Activated CD8-positive, alpha-beta memory T cell treated with anti-CD3 and anti-CD28 coated beads, Interleukin-2, amount 50 U/mL, for 1 hour (primary cell): ENCODE data around the gene GALNT9.
"Not testable (repeated sequence)": the region's sequence is repeated elsewhere in the genome, so short reads cannot be mapped to it uniquely, and the experiment has no call there.

Experiments
- DNase-seq: peaks from one replicate; pipeline ENCODE4 v3.0.0-alpha.2; 2020; ENCODE audit errors: extremely low read depth

The GALNT9 gene

DNA sequence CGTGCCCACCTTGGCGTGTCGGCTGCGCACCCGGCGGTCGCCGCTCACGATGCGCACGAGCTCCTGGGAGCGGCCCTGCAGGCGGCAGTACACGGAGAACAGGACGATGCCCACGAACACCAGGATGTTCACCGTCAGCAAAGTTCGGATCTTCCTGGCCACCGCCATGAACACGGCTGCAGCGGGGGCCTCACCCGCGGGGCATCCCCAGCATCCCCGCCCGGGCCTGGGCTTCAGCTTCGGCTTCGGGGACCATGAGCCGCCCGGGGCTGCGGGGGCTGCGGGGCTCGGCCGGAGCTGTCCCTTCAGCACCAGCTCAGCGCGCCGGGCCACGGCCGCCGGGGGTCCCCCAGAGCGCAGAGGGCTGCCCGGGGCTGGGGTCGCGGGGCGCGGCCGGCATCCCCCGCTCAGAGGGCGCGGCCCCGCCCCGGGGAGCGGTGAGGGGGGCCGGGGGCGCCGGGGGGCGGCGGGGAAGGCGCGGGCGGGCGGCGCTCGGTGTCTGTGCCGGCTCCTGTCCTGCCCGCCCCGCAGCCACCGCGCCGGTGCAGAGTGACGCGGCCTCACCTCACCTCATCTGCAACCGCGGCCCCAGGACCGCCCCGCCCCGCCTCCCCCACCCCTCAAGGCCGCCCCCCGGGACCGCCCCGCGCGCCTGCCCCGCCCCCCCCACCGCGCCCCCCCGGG lies at the start of gene GALNT9:
Gene GALNT9, minus strand, starts transcription at position 554 of the 684 bp plus-strand sequence. Its CDS starts 386 bp downstream, at position 168.
- no peak for DNase-seq

DNA sequence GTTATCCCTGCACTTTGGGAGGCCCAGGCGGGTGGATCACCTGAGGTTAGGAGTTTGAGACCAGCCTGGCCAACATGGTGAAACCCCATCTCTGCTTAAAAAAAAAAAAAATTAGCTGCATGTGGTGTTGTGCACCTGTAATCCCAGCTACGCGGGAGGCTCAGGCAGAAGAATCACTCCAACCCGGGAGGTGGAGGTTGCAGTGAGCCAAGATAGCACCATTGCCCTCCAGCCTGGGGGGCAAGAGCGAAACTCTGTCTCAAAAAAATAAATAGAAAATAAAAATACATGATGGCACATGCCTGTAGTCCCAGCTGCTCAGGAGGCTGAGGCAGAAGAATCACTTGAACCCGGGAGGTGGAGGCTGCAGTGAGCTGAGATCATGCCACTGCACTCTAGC lies 49.7 kb upstream of the GALNT9 start:
- not testable (repeated sequence) for DNase-seq

DNA sequence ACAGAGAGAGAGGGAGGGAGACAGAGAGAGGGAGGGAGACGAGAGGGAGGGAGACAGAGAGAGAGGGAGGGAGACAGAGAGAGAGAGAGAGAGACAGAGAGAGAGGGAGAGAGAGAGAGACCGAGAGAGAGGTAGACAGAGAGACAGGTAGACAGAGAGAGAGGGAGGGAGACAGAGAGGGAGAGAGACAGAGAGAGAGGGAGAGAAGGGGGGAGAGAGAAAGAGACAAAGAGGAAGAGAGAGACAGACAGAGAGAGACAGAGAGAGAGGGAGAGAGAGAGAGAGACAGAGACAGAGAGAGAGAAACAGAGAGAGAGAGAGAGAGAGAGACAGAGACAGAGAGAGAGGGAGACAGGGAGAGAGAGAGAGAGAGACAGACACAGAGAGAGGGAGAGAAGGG lies 47.8 kb upstream of the GALNT9 start:
- DNase-seq, result no peak

DNA sequence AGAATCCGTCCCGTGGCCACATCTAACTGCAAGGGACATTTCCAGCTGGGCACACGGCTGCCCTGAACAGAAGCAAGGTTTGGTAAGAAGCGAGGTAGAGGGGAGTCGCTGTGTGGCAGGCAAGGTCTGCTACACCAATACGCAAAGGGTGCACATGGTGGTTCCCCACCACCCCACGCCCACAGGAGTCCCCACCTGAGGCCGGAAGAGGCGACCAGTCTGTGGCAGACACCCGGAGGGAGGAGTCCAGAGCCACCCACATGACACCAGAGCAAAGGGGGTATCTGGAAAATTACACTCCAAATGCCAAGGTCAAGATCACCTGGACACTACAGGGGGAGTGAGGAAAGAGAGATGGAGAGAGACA lies 47.1 kb upstream of the GALNT9 start:
- no peak for DNase-seq

DNA sequence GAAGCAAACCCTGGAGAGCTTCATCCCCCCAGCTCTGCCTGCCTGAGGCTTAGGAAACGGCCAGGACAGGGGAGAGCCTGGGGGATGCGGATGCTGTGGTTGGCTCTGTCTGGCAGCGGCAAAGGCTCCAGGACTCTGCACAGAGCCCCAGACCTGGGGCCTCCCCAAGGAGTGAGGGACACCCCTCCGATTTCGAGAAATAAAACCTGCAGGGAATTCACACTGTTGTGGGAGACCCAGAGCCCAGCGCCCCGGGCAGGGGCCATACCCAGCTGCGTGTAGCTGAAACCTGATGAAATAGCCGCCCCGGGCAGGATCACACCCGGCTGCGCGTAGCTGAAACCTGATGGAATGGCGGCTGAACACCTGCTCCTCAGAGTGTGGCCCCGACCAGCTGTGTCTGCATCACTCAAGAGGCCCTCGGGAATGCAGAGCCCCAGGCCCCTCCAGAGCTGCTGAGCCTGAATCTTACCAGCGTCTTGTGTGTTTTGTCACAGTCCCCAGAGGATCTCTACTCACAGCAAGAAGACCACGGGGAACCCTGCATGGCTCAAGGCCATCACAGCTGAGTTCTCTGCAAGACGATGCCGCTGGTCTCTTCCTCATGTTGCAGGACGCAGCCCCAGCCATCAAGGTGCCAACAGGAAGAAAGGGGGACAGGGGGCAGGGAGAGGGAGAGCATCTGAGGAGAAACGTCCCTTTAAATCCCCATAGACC lies 46.5 kb upstream of the GALNT9 start:
- DNase-seq, result no peak

DNA sequence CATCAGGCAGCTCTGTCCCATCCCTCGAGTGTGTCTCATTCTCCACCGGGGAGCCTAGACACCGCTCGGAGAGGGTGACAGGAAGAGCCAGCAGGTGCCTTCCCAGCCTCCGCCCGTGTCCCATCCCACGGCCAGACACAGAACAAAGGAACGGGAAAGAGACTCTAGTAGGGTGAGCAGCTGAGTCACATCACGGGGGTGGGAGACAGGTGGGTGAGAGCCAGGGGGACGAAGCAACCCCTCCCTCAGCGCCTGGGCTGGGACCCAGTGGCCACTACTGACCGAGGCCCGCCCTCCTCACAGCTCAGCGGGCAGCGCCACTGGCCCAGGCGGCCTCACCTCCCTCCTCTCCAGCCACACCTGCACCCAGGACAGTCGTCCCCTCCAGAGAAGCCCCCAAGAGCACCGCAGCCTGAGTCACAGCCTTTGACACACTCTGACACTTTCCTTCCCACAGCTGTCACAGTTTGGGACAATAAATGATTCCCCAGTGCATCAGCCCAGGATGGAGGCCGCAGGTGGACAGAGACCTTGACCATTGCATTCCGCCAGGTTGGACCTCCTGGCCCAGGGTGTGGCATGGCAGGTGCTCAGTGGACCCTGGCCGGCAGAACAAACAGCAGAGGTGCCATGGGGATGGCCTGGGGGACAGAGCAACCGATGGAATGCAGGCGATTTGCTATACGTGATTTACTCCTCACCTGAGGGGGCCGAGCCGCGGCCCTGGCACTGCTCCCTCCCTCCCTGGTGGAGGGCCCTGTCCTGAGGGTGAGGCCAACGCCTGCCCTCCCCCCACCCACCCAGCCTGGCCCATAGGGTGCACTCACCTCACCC lies 45.4 kb upstream of the GALNT9 start:
- no peak for DNase-seq

DNA sequence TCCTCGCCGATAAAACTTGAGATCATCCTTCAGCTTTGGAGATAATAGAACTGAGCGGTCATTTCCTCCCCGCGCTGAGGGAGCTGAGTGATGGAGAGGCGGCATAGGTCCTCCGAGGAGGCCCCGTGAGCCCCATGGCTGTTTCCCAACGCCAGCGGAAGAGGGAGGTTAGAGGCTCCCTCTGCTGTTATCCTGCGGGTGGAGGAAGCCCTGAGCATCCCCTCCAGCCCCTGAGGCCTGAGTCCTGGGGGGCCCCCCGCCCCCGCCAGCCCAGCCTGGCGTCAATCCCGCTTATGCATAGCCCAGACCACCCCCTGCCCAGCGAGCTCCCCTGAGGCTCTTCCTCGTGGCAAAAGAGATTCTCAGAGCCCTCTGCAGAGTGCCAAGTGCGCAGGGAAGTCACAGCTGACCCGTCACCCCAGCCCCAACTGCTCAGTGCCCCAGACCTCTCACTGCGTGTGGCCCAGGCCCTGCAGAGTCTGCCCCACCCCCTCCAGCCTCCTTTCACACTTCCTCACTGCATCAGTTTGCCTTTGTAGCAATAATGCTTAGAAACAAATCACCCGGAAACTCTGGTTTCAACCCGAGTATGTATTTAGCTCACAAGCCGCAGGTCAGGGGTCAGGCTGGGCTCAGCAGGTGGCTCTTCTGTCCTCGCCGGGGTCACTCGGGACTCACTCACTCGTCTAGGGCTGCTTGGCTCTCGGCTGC lies 44.7 kb upstream of the GALNT9 start:
- DNase-seq, result no peak

DNA sequence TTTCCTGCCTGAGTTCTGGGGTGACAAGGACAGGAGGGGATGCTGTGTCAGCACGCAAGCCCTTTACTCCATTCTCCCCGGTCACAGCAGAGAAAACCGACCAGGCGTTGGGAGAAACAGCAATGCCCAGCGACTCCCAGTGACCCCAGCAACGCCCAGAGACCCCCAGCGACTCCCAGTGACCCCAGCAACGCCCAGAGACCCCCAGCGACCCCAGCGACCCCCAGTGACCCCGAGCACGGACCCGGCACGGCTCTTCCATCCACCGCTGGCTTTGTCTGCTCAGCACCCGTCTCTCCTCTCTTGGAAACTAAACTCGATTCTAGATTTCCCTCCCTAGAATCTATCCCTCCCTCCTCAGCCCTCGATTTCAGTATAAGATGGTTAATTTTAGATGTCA lies 38.5 kb upstream of the GALNT9 start:
- no peak for DNase-seq

DNA sequence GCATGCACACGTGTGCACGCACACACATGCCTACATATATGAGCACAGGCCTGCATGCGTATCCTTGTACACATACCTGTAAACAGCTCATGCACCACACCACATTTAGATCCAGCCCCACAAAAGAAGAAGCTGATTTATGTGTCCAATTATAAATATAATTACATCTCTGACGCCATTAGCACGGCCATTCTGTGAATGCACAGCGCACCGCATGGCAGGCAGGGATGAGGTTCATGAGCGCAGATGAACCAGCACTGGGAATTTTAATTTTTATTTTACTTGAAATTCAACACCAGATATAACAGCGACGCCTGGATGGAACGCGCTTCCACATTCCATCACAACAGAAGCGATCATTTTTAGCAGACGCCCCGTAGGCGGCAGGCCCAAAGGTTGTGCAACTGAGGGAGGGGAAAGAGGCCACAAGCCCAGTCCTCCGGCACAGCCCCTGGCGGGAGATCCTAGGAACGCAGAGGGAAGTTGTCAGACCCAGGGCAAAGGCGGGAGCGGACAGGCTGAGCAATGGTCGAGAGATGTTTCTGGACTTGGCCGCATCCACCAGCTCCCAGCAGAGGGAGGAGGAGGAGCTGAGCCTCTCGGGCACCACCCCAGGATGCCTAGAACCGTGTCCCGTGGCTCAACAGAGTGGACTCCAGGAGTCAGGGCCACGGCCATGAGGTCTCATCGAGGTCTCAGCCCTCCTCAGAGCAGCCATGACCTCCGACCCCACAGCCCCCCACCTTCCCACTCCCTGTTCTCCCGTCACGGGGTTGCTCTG lies 37.9 kb upstream of the GALNT9 start:
- no peak for DNase-seq

DNA sequence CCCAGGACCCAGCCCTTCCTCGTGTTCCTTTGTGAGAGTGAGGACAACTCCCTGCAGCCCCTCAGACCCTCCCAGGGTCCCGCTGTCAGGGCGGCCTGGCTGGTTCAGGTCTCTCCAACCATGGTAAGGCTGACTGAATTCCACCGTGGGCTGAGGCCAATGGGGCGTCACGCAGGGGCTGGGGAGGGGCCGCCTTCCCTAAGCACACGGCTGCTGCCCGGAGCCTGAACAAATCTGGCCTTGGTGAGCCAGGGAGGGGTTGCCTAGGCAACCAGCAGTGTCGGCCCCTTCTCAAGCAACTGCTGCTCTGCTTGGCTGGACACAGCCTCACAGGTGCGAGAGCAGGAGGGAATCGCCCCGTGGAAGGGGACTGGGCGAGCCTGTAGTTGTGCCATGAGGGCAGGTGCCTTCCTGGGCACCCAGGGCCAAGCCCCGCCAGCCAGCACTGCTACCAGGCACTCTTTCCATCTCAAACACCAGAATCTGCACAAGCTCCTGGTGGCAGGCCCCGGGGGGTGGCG lies 37.0 kb upstream of the GALNT9 start:
- DNase-seq, result no peak

DNA sequence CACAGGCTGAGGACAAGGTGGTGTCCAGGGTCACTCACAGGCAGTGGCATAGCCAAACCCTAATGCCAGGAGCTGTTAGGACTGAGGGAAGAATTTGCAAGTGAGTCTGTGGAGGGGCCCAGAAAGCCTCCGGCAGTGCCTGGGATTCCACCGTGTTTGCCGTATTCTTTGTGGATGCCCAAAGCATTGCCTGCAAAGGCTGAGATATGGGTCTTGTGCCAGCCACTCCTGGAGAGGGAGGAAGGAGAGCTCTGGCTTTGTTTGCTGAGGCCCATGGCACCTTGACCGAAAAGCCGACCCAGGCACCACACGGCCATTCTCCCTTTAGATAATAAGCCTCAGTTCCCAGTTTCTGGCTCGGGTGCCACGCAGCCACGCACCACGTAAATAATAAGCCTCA lies 35.8 kb upstream of the GALNT9 start:
- DNase-seq, result no peak

DNA sequence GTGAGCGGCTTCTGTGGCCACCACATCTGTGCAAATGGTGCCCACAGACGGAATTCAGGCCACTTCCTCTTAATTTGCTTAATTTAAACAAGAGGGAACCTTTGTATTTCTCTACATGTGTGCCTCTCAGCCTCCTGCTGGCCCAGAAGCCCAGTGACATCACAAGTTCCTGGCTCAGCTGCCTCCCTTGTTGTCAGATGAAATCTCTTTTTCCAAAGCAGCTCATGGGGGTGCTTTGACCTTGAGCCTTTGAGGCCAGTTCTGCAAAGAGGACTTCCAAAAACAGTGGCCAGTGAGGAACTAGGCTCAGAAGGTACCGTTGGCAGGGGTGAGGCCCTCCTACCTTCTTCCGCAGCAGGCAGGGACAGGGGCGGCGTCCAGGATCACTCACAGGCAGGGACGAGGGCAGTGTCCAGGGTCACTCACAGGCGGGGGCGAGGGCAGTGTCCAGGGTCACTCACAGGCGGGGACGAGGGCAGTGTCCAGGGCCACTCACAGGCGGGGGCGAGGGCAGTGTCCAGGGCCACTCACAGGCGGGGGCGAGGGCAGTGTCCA lies 35.0 kb upstream of the GALNT9 start:
- no peak for DNase-seq

DNA sequence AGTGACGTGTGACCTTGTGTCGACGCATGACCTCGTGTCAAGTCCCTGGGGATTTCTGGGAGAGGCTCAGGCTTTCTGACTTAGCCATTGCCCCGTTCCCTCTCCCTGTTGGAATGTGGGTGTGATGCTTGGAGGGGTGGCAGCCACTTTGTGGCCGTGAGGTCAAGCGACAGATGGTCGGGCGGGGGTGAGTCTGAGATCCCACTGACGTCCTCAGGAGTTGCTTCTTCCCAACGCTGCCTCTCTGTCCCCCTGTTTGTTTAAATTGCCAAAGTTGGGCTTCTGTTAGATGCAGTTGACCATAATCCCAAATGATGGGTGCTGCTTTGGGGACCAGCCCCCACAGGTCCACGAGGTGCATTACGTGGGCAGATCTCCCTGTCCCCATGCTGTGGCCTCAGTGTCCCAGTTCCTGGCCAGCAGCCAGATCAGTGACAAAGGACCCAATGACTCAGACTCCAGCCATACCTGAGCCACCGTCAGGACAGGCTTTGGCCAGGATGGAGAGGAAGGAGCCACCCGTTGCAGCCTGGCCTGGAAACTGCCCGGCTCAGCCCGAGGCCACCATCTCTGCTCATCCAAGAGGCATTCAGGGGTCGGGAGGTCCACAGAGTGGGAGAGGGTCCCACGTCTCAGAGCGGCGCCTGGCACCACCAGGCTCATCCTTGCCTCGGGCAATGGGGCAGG lies 34.4 kb upstream of the GALNT9 start:
- DNase-seq, result no peak

DNA sequence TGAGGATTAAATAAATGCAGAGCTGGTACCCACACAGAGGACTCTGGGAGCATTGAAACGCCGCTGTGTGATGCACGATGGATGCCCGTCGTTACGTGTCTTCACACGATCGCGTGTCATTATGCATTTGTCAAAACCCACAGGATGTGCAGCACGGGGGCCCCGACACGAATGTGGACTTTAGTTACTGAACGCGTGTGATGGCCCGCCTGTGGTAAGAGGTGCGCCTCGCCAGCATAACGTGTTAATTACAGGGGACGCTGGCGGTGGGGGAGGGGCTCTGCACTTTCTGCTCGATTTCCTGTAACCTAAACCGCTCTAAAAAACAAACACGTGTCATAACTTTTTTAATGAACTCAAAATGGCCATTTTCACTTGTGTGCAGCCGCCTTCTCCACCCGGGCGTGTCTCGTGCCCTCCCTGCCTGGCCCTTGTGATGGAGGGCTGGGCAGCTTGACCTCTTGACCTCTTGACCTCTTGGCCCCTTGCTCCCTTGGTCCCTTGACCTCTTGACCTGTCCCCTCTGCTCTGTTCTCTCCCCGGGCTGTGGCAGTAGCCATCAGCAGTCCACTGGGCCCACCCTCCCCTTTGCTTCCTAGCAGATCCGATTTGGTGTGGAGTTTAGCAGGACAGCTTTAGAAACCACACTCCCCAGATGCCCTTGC lies 33.7 kb upstream of the GALNT9 start:
- DNase-seq, result no peak

DNA sequence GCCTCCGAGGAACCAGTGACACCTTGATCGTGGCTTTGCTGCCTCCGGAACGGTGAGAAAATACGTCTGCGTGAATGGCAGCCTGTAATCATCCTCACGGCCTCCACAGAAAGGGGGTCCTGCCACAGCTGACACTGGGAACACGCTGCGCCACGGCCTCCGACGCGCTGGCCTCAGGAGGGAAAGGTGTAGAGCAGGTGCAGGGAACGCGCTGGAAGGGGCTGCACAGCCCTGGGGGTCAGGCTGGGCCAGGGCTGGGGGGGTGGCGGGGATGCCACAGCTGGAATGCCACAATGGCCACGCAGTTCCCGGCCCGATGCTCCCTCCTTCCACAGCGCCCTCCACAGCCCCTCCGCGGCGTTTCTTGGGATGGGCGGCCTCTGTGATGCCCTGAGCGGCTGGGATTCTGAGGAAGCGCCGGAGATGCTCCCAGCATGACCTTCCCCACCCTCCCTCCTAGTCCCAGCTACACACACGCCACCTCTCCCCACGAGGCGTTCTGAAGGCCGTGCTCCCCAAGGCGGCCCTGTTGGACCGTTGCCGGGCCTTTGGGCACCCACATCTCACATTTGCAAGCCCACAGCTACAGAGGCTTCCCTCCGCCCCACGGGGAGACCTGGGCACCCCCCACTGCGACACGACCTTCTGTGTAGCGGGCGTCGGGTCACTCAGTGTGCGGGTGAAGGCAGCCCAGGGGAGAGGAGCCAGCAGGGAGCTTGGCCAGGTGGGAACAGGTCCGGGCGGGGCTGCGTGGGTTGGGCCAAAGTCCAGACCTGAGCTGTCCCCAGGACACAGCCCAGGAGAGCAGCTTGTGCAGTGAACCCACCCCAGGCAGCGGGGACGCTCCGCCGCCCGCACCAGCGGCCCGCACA lies 31.8 kb upstream of the GALNT9 start:
- no peak for DNase-seq

DNA sequence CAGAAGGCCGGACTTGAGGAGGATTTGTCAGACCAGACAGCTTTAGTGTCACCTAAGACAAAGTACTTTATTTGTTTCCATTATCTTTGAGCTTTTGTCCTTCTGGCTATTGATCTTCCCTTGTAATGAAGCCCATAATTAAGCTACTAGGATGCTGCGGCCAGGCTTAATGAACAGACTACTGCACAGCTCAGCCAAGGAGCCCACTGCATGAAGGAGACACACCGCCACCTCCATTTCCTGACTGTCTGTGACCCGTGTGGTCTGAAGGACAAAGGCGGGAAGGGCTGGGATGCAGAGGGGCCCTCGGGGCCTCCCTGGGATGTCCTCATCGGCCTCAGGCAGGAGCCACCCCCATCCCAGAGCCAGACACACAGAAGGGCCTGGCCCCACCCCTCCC lies 31.0 kb upstream of the GALNT9 start:
- no peak for DNase-seq

DNA sequence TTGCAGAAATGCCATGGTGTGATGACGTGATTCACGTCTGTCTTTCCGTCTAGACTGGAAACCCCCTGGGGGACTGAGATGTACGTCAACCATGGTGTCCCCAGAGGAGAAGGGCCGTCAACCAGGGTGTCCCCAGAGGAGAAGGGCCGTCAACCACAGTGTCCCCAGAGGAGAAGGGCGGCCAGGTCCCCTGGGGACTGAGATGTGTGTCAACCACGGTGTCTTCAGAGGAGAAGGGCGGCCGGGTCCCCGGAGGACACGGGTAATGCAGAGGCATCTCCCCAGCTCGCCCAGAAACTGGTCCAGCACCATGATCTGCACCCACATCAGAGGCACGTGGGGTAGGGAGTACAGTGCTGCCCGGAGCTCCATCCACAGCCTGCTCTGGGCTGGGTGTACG lies 30.6 kb upstream of the GALNT9 start:
- DNase-seq, result no peak

DNA sequence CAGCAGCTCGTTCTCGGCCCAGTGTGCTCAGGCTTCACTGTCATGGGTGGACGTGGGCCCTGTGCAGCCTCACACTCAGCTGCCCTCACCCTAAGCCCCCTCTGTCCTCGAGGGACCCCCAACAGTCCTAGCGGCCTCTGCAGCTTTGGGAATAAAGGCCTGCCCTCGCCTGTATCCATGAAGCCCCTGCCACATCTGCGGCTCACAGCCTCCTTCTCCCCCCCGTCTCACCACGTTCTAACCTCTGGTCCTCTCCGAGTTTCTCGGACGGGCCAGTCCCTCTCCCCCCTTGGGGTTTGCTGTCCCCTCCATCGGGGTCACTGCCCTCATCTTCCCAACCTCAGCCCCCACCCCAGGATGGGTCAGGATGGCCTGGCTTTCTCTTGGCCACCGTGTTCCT lies 30.2 kb upstream of the GALNT9 start:
- DNase-seq, result no peak
